TTC549 (cell line): ENCODE data around the gene ZP2.
"Not testable (repeated sequence)": the region's sequence is repeated elsewhere in the genome, so short reads cannot be mapped to it uniquely, and the experiment has no call there.

ENCODE experiments used
- FAIRE-seq: peaks from 2 replicates; lab custom pipeline; 2012; peaks lifted over from hg19 to GRCh38; lab: Jason Lieb, UNC

Gene ZP2

DNA sequence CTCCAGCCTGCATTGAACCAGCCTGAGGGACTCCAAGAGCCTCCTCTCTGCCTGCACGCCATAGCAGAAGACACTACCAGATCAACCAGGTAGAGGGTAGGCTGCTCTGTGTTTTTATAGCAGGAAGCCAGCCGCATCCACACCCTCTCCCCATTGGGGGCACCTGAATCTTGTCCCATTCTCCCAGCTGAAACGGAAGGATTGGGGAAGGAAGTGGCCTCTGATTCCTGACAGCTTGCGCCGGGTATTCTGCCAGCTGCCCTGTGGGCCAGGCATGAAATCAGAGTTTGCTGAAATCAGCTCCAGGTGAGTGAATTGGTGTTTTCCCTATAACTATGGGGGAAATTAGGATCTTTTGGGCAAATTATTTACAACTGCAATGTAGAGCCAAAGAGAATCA is at the start of gene ZP2:
Gene ZP2 (minus strand): TSS at position 89 of the 400 bp plus-strand sequence. CDS start 27 bp downstream, at position 62.
- no peak for FAIRE-seq

DNA sequence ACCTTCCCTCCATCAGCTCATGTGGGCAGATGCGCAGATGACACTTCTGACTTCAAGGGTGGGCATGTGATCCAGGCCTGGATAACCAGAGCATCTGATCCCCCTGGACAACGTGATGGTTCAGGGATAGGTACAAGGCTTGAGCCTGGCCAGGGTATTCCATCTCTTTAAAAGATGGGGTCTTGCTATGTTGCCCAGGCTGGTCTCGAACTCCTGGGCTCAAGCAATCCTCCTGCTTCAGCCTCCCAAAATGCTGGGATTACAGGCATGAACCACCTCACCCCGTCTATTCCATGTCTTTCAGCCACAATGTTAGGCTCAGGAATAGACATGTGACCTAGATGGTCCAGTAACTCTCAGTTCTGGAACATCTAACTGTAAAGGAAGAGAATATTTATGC is 45.9 kb upstream of the ZP2 start:
- no peak for FAIRE-seq

GRCh38 chr16:21256636-21257035 is 45.3 kb upstream of the ZP2 start:
- no peak for FAIRE-seq

DNA sequence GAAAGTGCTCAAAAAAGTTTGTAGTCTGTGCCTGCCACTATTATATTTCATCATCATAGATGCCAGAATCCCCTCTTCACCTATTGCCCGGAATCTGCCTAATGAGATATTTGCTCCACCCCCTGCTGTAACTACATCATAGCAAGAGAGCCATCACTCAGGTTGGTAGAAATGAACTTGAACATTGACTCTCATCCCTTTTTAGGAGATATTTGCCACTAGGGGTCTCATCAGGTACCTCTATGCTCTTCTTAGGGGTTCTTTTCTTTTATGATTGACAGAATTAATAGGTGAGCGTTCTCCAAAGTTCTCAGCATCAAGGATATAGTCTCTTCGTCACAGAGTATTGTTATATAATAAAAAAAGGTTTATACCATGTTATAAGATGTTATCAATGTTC is 42.1 kb upstream of the ZP2 start:
- no peak for FAIRE-seq

- no peak for FAIRE-seq
Measured at GRCh38 chr16:21250072-21250923, 38.9 kb upstream of the ZP2 start.

DNA sequence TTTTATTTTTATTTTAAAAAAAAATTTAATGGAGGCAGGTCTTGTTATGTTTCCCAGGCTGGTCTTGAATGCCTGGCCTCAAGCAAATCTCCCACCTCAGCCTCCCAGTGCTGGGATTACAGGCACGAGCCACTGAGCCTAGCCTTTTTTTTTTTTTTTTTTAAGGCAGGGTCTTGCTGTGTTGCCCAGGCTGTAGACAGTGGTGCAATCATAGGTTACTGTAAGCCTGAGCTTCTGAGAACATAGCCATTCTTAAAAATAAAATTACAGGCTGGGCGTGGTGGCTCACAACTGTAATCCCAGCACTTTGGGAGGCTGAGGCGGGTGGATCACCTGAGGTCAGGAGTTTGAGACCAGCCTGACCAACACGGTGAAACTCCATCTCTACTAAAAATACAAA is 36.8 kb upstream of the ZP2 start:
- FAIRE-seq, result not testable (repeated sequence)

DNA sequence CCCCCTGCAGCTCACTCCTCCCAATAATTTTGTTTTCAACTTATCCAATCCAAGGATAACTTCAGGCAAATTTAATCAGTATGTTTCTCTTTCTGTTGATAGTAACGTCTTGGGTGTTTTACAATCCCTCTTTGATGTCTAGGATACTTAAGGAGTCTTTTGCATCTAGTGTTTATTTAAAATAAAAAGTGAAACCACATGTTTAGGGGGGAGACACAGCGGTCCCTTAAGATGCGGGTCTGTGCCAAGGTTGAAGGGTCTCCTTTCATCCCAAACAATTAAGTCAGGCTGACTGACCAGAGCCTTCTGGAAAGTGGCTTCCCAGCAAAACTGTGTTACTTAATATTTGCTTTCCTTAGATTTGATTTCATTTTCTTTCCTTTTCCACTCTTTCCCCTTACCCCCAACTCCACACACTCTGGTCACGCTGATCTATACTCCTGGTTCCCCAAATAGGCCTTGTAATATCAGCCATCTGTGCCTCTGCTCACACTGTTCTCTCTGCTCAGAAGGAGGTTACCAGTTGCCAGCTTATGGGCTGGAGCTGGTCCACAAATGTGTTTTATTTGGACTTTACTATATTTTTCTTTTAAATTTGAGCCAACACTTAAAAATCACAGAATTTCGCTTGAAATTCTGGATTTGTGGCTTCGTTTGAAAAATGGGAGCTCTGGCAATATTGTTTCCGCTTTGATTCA is 33.3 kb upstream of the ZP2 start:
- no peak for FAIRE-seq

DNA sequence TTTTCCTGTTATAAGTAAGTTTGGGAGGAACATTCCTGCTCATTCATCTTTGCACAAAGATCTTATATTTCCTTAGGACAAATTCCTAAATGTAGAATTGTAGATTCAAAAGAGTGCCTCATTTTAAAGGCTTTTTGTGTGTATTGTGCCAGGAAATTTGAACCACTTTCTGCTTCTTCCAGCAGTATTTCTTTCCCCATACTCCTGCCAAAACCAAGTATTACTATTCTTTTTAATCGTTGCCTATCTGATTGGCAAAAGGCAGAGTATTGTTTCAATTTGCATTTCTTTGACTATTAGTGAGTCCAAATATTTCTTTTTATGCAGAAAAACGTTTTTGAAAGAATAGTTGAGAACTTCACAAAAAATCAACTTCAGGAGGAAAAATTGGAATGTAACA is 31.4 kb upstream of the ZP2 start:
- FAIRE-seq, result no peak

DNA sequence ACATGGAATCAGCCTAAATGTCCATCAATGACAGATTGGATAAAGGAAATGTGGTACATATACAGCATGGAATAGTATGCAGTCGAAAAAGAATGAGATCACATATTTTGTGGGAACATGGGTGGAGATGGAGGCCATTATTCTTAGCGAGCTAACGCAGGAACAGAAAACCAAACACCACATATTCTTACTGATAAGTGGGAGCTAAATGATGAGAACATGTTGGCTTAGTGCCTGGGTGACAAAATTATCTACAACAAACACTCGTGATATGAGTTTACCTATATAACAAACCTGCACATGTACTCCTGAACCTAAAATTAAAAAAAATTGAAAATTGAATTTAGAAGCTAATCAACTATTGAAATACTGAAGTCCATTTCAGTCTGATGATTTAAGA is 28.3 kb upstream of the ZP2 start:
- no peak for FAIRE-seq

GRCh38 chr16:21236831-21237230 is 25.5 kb upstream of the ZP2 start:
- no peak for FAIRE-seq

DNA sequence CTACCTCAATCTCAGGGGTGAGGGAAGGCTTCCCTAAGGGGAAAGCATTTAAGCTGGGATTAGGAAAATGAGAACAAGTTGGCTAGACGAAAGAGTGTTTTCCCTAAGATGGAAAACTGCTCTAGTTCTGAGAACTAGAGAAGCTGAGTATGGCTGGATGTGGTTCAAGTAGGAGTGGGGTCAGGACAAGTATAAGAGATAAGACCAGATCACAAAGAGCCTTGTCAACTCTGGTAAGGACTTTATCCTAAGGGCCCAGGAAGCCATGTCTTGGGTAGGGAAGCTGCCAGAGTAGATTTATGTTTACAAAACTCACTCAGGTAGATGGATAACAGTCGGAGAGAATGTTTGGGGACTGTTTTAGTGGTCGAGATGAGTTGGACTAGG is 23.8 kb upstream of the ZP2 start:
- no peak for FAIRE-seq

DNA sequence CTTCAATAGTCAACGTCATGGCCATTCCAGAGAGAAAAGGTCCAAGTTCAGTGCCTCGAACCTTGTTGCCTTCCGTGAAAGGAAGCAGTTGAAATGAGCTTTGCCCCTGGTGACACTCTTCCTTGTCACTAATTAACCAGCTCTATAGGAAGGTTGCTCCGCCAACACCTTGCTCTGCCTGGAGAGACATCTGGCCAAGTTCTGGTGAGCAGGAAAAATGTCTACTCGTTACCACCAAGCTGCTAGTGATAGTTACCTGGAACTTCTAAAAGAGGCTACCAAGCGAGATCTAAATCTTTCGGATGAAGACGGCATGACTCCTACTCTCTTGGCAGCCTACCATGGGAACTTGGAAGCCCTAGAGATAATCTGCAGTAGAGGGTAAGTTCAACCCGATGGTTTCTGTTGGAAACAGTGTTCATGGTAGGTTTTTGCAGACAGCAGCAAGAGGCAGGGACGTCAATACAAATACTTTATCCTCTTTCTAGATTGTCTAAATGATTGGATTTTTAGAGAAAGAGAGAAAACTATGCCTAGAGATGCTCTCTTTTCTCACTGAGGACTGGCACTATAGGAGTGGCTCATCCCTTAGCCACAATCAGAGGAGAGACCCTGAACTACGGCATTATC is 22.3 kb upstream of the ZP2 start, which contains the start of gene ANKS4B:
Gene ANKS4B (plus strand): TSS at position 179 of the 630 bp plus-strand sequence. CDS start 39 bp downstream, at position 218.
- FAIRE-seq, result no peak

- FAIRE-seq, result no peak
Measured at GRCh38 chr16:21233045-21233520, 21.7 kb upstream of the ZP2 start.

DNA sequence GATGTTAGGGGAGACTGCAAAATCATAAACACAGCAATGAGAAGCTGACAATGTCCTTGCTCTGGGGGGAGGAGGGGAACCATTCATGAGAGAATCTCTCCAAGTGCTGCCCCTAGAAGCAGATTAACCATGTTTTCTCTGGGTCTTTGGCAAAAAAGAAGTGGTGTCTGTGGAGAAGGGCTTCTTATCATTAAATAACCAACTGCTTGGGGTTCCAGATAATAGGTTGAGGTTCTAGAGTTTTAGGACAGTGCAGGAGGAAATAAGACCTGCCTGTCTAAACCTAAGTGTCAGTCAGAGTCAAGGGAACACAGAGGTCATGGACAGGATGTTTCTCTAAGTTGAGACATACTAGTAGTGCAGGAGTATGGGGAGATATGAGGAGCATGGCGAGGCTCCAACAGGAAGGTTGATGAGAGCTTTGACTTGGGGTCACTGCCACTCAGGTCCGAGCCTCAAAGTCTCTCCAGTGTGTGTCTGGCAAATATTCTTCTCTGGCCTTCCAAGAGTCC is 17.0 kb upstream of the ZP2 start:
- FAIRE-seq, result no peak

DNA sequence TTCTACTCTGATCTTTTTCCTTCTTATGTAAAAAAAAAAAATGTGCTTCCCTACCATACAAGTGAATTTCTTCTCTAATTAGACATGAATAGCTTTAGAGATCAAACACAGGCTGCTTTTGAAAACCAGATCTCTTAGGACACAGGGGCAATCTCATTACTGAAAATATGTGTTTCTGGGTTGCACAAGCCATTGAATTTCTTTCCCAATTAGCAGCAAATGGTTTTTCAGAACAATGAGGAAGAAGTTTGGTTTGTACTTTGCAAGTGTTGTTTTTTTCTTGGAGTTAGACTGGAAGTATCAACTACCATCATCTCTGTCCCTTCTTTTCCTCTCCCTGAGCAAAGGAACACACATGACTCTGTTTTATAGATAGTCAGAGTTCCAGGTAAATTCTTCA is 16.5 kb upstream of the ZP2 start:
- FAIRE-seq, result no peak

GRCh38 chr16:21226749-21227148 is 15.4 kb upstream of the ZP2 start:
- FAIRE-seq, result no peak

- FAIRE-seq, result no peak
Measured at GRCh38 chr16:21224800-21225199, 13.4 kb upstream of the ZP2 start.

GRCh38 chr16:21223787-21224186 is 12.4 kb upstream of the ZP2 start:
- no peak for FAIRE-seq

DNA sequence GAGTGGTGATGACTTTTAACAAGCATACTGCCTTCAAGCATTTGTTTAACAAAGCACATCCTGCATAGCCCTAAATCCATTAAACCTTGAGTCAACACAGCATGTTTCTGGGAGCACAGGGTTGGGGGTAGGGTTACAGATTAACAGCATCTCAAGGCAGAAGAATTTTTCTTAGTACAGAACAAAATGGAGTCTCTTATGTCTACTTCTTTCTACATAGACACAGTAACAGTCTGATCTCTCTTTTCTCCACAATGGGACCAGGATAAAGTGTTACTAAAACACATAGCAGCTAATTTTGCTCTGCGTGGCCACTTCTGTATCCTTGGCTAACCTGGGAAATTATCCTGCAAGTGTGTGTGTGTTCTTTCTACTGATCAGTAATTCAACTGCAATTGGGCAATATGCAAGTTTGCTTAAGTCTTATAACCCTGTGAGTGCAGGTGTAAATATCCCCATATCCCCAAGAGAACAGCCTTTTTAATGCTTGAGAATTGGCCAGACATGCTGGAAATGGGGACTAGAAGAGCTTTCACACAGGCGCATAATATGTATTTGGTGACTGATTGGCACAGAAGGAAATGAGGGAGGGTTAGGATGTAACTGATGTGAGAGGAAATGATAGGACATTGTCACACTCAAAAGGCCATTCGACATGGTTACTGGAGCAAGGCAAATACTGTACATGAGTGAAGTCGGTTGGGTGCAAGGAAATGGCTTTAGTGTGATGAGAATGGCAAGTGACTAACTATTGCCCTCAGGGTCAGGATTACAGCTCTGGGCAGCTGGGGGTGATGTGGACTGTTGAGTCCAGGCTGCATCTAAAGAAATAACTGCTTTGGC is 11.3 kb upstream of the ZP2 start:
- FAIRE-seq, result no peak

- no peak for FAIRE-seq
Measured at GRCh38 chr16:21219551-21219950, 8.2 kb upstream of the ZP2 start.

- FAIRE-seq, result no peak
Measured at GRCh38 chr16:21218153-21218552, 6.8 kb upstream of the ZP2 start.

DNA sequence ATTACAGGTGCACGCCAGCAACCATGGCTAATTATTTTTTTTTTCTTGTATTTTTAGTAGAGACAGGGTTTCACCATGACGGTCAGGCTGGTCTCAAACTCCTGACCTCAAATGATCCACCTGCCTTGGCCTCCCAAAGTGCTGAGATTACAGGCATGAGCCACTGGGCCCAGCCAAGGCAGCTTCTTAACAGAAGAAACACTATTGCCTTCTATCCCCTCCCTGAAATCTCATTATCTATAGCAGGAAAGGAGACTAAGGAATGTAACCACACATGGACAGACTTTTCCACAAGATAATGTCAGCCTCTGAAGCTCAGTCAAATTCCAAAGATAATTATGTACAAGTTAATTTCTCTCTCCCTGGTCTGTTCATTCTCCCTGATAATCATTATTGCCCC is 5.7 kb upstream of the ZP2 start:
- no peak for FAIRE-seq
